ENCODE measurements around the gene CCDC138.
"Not testable (repeated sequence)": the region's sequence is repeated elsewhere in the genome, so short reads cannot be mapped to it uniquely, and the experiment has no call there.

Gene CCDC138

GRCh38 chr2:108786354-108787215 is at the start of gene CCDC138:
CCDC138 (plus strand) TSS chr2:108786771; CDS start chr2:108786823, 52 bp downstream.
- Mint-ChIP-seq H3K36me3 (ENCODE audit: low read depth) (peaks cover 62% of the 10 kb centered on the region), H3K4me3 (peak within 1 kb of the TSS; percentile 96), H3K27ac (peak within 1 kb of the TSS; percentile 100), H3K4me1 (peaks cover 28% of the 10 kb centered on the region), H3K27me3 (ENCODE audit: low read depth, poor library complexity) (no peaks in the 10 kb centered on the region), H3K9me3 (no peaks in the 10 kb centered on the region)
- DNase-seq = peak; percentile 96
- no peak for TF ChIP-seq CTCF (IDR thresholded peaks at IDR 0.05)

- H3K9me3 Mint-ChIP-seq; H3K4me1 Mint-ChIP-seq; H3K27me3 Mint-ChIP-seq (ENCODE audit: low read depth, poor library complexity); H3K27ac Mint-ChIP-seq; H3K4me3 Mint-ChIP-seq: not testable (repeated sequence)
- H3K36me3 Mint-ChIP-seq (ENCODE audit: low read depth) = peaks cover 37% of the 10 kb centered on the region
- peak; percentile 9 for DNase-seq
Observed at GRCh38 chr2:108757973-108758372, 28.6 kb upstream of the CCDC138 start.

DNA sequence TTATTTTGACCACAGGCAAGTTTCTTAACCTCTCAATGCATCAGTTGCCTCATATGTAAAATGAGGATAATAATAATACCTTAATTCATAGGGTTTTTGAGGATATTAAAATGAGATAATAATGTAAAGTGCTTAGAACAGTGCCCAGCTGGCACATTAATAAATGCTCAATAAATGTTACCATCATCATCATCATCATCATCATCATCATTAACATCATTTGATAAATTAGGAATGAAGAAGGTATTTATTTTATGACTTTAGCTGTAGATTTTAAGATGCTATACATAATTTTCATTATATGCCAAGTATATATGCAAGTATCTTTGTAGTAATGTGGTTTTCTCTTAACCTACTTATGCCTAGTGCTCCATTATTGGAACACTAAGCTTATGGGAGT is 24.0 kb upstream of the CCDC138 start:
- H3K36me3 Mint-ChIP-seq (ENCODE audit: low read depth) = peaks cover 52% of the 10 kb centered on the region
- not testable (repeated sequence) for H3K27me3 Mint-ChIP-seq (ENCODE audit: low read depth, poor library complexity); H3K27ac Mint-ChIP-seq; DNase-seq; H3K4me3 Mint-ChIP-seq; H3K4me1 Mint-ChIP-seq; H3K9me3 Mint-ChIP-seq

GRCh38 chr2:108766671-108767070 is 19.9 kb upstream of the CCDC138 start:
- not testable (repeated sequence) for DNase-seq; H3K4me1 Mint-ChIP-seq; H3K27me3 Mint-ChIP-seq (ENCODE audit: low read depth, poor library complexity); H3K4me3 Mint-ChIP-seq; H3K9me3 Mint-ChIP-seq
- Mint-ChIP-seq H3K36me3 (ENCODE audit: low read depth) (peaks cover 74% of the 10 kb centered on the region), H3K27ac (peak overlapping the region; percentile 36)

DNA sequence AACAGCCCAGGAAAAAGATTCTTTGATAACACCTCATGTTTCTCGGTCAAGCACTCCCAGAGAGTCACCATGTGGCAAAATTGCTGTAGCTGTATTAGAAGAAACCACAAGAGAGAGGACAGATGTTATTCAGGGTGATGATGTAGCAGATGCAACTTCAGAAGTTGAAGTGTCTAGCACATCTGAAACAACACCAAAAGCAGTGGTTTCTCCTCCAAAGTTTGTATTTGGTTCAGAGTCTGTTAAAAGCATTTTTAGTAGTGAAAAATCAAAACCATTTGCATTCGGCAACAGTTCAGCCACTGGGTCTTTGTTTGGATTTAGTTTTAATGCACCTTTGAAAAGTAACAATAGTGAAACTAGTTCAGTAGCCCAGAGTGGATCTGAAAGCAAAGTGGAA is 18.7 kb upstream of the CCDC138 start:
- peaks cover 85% of the 10 kb centered on the region for H3K36me3 Mint-ChIP-seq (ENCODE audit: low read depth)
- not testable (repeated sequence) for H3K27me3 Mint-ChIP-seq (ENCODE audit: low read depth, poor library complexity); H3K4me1 Mint-ChIP-seq; H3K27ac Mint-ChIP-seq; H3K9me3 Mint-ChIP-seq; DNase-seq; H3K4me3 Mint-ChIP-seq

GRCh38 chr2:108776475-108776874 is 10.1 kb upstream of the CCDC138 start:
- TF ChIP-seq CTCF (IDR thresholded peaks at IDR 0.05) = no peak
- H3K4me1 Mint-ChIP-seq = no peaks in the 10 kb centered on the region

DNA sequence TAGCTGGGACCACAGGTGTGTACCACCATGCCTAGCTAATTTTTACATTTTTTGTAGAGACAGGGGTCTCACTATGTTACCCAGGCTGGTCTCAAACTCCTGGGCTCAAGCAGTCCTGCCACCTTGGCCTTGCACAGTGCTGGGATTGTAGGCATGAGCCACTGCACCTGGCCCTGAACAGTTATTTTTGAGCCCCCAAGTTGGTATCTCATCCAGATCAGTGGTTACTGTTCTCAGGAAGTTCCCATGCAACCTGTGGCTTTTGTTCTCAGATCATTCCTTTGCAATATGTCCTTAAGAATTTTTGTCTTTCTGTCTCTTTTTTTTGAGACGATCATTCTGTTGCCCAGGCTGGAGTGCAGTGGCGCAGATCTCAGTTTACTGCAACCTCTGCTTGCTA is 7.7 kb upstream of the CCDC138 start:
- H3K9me3 Mint-ChIP-seq = no peaks in the 10 kb centered on the region

More at GRCh38 chr2:108776475-108776874, 10.1 kb upstream of the CCDC138 start:
- Mint-ChIP-seq H3K27me3 (ENCODE audit: low read depth, poor library complexity) (no peaks in the 10 kb centered on the region), H3K36me3 (ENCODE audit: low read depth) (peaks cover 70% of the 10 kb centered on the region), H3K4me3 (no peak overlapping the region), H3K27ac (no peak overlapping the region), H3K9me3 (no peaks in the 10 kb centered on the region)
- no peak for DNase-seq

More for the DNA sequence above, 7.7 kb upstream of the CCDC138 start:
- TF ChIP-seq CTCF (IDR thresholded peaks at IDR 0.05) = no peak
- Mint-ChIP-seq H3K27ac (peak overlapping the region; percentile 11), H3K27me3 (ENCODE audit: low read depth, poor library complexity) (no peaks in the 10 kb centered on the region), H3K4me3 (no peak overlapping the region), H3K4me1 (no peaks in the 10 kb centered on the region), H3K36me3 (ENCODE audit: low read depth) (peaks cover 66% of the 10 kb centered on the region)
- no peak for DNase-seq
